ENCODE measurements around the gene PTPRK. TPM values are rescaled to one million over a fixed set of nuclear protein-coding genes. Genes with fewer than 3 reads are reported as not detected.

The PTPRK gene
- total RNA-seq, 1 donor from 2014 or later: 15.6 TPM

GRCh38 chr6:128389820-128390534 is 130.4 kb downstream of the PTPRK start:
- DNase-seq (ENCODE audit: low spot score): peak; percentile 59

DNA sequence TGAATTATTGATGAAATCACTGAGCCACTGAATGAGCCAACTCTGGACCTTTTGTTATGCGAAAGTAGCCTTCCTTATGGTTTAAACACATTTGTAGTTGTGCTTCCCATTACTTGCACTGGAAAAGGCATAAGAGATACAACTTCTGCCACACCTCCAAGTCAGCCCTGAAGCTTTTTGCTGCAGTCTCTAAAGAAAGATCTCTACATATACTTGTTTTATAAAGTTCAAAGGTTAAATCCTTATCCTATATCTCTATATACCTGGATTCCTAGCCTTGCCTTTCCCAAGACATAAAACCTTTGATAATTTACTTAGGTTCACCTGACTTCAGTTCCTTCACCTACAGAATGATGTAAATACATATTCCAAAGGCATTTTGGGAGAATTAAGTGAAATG is 132.0 kb downstream of the PTPRK start:
- no peak for DNase-seq (ENCODE audit: low spot score)

- peak; percentile 51 for DNase-seq (ENCODE audit: low spot score)
Observed at GRCh38 chr6:128380891-128381290, 139.5 kb downstream of the PTPRK start.

DNA sequence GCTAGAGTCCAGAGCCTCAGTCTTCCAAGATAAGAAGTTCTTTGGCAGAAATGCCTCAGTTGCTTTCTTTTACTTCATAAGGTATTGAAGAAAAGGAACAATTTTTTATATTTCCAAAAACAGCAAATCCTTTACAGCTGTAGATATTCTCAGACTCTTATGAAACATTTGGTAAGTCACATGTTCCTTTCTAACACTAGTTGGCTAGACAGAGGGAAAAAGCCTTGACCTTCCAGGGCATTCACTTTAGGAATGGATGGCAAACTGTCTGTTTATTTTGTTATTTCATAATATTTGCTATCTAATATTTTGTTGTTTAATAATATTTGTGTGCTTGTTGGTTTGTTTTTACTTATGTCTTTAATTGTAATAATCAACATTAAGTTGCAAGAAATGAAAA is 140.8 kb downstream of the PTPRK start:
- peak; percentile 31 for DNase-seq (ENCODE audit: low spot score)

DNA sequence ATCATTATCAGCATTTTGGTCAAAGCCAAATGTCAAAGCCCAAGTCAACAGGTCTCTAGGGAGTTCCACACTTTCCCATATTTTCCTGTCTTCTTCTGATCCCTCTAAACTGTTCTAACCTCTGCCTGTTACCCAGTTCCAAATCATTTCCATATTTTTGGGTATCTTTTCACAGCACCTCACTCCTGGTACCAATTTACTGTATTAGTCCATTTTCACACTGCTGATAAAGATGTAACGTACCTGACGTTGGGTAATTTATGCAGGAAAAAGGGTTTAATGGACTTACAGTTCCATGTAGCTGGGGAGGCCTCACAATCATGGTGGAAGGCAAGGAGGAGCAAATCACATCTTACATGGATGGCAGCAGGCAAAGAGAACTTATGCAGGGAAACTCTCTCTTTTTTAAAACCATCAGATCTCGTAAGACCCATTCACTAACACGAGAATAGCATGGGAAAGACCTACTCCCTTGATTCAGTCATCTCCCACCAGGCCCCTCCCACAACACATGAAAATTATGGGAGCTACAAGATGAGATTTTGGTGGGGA is 143.4 kb downstream of the PTPRK start:
- no peak for DNase-seq (ENCODE audit: low spot score)

DNA sequence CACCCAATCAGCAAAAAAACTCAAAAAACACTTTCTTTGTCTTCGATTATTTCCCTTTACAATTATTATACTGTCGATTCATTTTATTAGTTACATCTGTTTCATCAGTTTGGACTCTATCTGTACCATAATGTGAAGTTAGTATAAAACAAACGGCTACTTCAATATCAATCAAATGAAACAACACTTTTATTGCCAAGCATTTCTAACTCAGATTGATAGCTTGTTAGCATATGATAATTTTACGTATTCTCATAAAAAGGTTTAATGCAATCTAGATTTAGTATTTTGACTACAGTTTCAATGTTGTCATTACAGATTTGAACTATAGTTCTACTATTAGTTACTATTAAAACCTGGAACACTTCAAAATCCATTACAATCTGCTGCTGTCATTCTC is 149.3 kb downstream of the PTPRK start:
- no peak for DNase-seq (ENCODE audit: low spot score)

DNA sequence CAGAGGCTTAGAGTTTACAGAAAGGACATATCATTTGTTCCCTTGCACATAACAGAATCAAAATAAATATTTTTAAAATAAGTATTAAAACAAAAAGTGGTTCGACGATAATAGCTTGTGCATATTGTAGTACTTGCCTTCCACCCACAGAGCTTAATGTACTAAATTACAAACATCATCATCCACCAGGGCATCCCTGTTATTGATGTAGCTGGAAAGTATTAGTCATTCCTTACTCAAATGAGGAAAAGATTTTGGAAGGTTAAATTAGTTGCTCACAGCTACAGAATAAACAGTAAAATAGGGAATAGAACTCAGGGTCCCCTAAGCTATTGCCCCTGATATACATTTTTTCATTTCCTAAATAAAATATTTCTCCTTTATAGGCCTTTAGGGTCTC is 150.3 kb downstream of the PTPRK start:
- peak; percentile 38 for DNase-seq (ENCODE audit: low spot score)

- DNase-seq (ENCODE audit: low spot score): no peak
Observed at GRCh38 chr6:128368213-128368944, 152.0 kb downstream of the PTPRK start.

GRCh38 chr6:128367437-128367836 is 153.0 kb downstream of the PTPRK start:
- no peak for DNase-seq (ENCODE audit: low spot score)

- no peak for DNase-seq (ENCODE audit: low spot score)
Observed at GRCh38 chr6:128365520-128366160, 154.8 kb downstream of the PTPRK start.

DNA sequence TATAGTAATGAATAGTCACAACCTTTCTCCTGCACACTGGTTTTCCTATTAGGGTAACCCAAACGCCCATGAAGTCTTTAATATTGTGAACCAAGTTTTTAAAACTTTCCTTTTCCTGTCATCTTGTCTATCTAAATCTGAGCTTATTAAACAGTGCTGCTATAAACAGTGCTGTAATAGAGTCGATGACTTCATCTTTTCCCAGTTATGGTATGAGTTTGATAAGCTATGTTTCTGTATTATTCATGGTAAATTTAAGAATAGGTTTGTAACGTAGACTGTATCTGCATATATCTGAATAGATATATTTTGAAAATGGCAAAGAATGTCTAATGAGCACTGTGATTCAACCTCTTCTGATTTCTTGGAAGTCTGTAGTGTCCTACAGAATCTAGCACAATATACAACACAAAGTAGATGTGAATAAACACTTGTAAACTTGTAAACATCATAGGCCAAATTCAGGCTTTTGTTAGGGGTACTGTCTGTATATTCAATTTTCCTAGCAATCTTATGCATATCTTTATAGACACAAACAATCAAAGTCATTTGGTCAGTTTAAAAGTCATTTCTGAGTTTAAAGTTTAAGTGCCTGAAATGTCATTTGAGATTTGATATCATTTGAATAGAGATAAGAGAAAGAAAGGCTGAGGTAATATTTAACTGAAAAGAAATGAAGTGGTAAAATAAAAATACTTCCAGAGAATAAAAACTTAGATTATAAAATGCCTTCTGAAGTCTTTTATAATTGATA is 155.5 kb downstream of the PTPRK start:
- no peak for DNase-seq (ENCODE audit: low spot score)

GRCh38 chr6:128363020-128363813 is 157.2 kb downstream of the PTPRK start:
- no peak for DNase-seq (ENCODE audit: low spot score)

DNA sequence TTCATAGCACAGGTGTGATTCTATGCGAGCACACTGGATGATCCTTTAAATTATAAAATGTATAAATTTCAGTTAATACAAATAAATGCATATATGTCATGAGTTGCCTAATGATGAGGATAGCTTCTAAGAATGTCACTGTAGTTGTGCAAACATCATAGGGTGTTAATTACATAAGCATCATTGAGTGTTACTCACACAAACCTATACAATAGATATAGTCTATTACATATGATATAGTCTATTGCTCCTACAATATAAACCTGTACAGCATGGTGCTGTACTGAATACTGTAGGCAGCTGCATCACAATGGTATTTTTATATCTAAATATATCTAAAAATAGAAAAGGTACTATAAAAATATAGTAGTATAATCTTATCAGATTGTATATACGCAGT is 159.0 kb downstream of the PTPRK start:
- DNase-seq (ENCODE audit: low spot score): no peak

- DNase-seq (ENCODE audit: low spot score): no peak
Observed at GRCh38 chr6:128358244-128358776, 162.1 kb downstream of the PTPRK start.

- no peak for DNase-seq (ENCODE audit: low spot score)
Observed at GRCh38 chr6:128357392-128358130, 162.8 kb downstream of the PTPRK start.

DNA sequence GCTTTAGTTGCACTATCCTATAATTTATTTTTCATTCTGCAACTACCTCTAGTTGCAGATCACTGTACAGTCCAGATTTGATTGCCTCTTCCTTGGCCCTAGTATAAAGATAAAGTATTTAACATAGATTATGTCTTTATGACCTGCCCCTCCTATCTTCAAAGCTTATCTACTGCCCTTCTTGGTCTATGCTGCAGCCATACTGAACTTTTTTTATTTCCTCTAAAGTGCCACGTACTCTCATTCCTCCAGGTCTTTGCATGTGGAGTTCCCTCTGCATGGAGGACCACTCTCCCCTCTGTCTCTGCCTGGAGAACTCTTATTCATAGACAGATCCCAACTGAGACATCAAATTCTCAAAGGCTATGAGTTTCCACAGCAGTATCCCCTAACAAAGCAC is 168.0 kb downstream of the PTPRK start:
- DNase-seq (ENCODE audit: low spot score): peak; percentile 52

DNA sequence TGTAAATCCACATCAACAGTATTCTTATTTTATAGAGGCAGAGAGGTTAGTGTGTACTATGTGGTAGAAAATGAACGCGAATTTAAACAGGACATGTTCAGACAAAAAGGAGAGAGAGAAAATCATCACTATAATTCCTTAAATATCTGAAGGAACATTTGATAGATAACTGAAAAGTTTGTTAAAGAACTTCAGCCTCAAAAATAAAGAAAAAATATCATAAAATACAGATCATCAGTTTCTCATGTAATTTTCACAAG is 169.2 kb downstream of the PTPRK start:
- DNase-seq (ENCODE audit: low spot score): no peak

DNA sequence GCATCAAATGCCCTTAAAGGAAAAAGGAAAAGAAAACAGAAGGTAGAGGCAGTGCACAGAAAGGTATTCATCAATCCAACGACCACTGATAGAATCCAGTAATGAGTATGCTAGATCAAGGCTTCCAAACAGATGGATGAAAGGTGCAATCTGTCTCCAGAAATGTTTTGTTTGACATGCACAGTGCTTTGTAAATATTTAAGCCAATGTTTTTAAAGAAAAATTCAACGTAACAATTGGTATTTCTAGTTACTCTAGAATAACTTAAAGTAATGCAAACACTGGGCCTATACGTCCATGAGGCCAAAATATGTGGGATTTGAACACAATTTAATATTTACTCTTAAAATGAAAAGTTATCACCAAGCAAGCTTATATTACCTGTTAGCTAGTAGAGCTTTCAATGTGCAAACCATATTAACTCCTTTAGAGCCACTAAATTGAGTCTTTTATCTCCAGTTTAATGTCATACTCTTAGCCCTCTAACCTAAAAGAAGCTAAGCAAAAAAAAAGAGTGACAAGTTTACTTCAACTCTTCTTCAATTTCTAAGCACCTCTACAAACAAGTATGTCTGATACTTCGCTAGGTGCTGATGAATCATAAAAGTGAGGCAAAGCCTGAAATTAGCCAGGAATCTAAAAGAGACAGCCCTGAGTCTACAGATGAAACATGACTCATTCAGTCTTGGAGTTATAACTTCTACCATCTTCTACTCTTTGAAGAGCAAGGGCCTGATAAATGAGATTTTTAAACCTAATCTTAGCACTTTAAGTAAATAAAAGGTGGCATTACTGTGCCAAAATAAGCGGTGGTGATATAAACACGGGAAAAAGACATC is 169.8 kb downstream of the PTPRK start:
- DNase-seq (ENCODE audit: low spot score): peak; percentile 46

DNA sequence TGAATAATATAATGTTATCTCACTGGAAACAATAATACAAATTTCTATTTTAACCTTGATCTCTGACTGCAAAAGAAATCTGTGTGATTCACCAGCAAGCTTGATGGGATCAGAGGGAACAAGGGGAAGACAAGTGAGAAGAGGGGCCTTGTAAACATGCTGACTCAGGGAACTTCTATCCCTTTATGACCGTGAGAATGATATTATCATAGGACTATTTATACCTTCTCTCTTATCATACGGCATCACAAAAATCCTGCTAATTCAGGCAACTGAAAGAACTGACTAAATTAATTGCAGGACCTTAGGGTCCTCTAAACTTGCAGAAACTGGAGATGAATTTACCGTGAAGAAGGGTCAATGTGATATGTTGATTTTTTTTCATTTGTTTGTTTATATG is 173.3 kb downstream of the PTPRK start:
- no peak for DNase-seq (ENCODE audit: low spot score)

Data from umbilical cord (tissue), 2 donors.